GM12874 (cell line): ENCODE results near the gene IRAK2.

Source experiments
- TF ChIP-seq, protein P1 (sequence below): IDR thresholded peaks from 2 replicates; pipeline ENCODE4 v1.5.1; 2011; ENCODE audit warnings: low read depth, mild to moderate bottlenecking, control low read depth, low read length, moderate library complexity; ENCODE audit not compliant: insufficient read depth

Gene IRAK2

DNA sequence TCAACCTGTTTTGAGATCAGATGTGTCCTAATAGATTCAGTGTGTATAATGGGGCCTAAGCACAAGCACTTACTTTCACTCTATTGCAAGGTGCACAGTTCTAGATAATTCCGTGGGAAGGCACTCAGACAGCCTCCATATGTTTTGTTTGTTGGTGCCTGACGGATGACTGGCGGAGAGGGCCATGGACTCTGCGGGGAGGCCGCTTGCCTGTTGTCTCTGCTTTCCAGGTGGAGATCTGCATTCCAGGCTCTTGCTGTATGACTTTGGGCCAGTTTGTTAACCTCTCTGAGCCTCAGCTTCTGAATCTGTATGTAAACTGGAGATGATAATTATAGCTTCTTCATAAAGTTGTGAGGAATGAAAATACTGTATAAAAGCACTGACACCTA lies 1.5 kb downstream of the IRAK2 start:
- TF ChIP-seq, protein P1, sequence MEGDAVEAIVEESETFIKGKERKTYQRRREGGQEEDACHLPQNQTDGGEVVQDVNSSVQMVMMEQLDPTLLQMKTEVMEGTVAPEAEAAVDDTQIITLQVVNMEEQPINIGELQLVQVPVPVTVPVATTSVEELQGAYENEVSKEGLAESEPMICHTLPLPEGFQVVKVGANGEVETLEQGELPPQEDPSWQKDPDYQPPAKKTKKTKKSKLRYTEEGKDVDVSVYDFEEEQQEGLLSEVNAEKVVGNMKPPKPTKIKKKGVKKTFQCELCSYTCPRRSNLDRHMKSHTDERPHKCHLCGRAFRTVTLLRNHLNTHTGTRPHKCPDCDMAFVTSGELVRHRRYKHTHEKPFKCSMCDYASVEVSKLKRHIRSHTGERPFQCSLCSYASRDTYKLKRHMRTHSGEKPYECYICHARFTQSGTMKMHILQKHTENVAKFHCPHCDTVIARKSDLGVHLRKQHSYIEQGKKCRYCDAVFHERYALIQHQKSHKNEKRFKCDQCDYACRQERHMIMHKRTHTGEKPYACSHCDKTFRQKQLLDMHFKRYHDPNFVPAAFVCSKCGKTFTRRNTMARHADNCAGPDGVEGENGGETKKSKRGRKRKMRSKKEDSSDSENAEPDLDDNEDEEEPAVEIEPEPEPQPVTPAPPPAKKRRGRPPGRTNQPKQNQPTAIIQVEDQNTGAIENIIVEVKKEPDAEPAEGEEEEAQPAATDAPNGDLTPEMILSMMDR: no peak

GRCh38 chr3:10169000-10169496 lies 4.3 kb downstream of the IRAK2 start:
- TF ChIP-seq, protein P1: no peak

DNA sequence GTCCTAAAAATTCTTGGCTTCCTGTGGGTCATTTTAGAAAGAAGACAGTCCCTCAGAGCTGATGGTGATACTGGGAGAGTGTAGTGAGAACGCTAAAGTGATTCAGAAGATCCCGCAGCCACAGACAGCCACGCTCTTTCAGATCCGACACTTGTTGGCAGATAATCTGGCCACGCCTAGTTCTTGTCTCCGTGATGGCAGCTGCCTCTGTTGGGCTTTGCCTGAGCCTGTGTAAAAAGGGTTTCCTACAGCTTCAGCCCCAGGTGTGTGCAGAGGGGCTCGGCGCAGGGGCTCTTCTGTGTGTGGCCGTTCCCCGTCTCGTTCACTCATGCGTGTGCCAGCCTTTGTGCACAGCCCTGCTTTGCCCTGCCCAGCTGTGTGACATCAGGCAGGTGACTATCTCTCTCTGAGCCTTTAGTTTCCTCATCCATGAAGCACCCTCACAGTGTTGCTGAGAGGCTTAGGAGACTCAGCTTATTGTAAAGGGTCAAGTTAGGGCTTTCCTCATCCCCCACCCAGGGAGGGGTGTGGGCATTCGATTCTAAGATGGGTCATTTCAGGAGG lies 6.3 kb downstream of the IRAK2 start:
- TF ChIP-seq, protein P1: no peak

DNA sequence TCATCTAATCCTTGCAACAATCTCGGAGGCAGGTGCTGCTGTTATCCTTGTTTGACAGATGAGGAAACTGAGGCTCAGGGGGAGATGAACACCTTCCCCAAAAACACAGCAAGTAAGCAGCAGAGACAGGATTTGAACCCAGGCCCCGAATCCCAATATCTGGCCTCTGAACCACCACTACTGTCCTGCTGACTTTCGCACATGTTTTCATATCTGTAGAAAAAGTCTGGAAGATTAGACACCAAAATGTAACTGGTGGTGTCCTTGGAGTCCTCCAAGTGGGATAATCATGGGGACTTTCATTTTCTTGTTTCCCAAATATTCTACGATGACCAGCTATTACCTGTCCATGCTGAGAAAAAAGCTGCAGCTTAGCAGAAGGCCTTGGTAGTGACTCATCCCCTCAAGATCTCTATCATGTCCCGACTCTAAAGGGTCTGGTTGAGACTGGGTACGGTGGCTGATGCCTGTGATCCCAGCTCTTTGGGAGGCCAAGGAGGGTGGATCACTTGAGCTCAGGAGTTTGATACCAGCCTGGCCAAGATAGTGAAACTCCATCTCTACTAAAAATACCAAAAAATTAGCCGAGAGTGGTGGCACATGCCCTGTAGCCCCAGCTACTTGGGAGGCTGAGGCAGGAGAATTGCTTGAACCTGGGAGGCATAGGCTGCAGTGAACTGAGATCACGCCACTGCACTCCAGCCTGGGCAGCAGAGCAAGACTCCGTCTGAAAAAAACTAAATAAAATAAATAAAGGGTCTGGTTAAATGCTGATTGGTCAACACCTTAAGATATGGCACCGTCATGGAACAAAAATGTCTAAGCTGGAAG lies 8.6 kb downstream of the IRAK2 start:
- TF ChIP-seq, protein P1: no peak

- TF ChIP-seq, protein P1: no peak
These were observed 9.3 kb downstream of the IRAK2 start for GRCh38 chr3:10173926-10174435.

DNA sequence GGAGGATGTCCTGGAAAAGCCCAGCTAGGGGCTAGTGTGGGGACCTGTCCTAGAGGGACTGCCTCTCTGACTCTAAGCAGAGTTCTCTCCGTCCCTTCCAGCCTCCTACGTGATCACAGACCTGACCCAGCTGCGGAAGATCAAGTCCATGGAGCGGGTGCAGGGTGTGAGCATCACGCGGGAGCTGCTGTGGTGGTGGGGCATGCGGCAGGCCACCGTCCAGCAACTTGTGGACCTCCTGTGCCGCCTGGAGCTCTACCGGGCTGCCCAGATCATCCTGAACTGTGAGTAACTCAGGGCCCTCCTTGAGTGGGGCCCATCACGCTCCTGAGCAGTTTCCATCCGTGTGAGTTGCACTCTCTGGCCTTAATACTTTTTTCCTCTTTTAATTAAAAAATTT lies 13.0 kb downstream of the IRAK2 start:
- TF ChIP-seq, protein P1: no peak

DNA sequence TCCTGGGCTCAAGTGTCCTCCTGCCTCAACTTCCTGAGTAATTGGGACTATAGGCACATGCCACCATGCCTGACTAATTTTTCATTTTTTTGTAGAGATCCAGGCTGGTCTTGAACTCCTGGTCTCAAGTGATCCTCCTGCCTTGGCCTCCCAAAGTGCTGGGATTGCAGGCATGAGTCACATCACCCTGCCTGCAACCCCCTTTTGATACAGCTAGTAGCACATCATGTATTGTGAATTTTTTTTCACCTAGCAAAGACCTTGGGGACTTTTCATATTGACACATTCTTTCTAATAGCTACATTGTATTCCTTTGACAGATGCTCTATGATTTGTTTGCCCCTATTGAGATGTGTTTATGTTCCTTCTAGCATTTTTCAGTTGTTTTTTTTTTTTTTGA lies 14.2 kb downstream of the IRAK2 start:
- TF ChIP-seq, protein P1: no peak
